22Rv1 (cell line): ENCODE data around the gene OPN3.

Source experiments
- CTCF ChIP-seq: fragments of 450-650 bp; IDR thresholded peaks from 2 replicates; pipeline ENCODE4 v1.5.1; 2017; ENCODE audit warnings: mild to moderate bottlenecking
- ZFX ChIP-seq: fragments of 450-650 bp; IDR thresholded peaks from 2 replicates; pipeline ENCODE4 v1.6.1; 2017; ENCODE audit warnings: antibody characterized with exemption, borderline replicate concordance

DNA sequence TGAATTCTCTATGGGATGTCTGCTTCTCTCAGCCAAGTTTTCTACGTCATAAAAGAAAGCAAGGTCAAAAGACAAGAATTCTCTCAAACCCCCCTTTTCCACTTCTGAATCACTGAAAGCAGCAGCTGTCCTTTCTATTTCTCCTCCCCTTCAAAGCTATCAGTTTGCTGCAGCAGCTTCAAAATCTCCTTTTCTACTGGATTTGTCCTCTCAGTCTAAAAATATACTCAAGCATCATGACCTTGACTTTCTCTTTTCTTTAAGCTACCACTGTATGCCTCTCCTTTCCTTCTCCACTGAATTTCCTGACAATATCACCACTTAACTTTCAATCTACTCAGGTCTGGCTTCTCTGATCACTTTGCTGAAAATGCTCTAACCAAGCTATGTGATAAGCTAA is 13.8 kb upstream of the OPN3 start:
- TF ChIP-seq CTCF (no peak), ZFX (no peak)
